Trophoblast cell (in vitro differentiated cells and primary cell): ENCODE data around the gene CSNK2B.

Source experiments
- DNase-seq, 2 donors: peaks; one replicate each; pipeline ENCODE4 v3.0.0-alpha.2; 2016
- H2AFZ ChIP-seq: 2 replicates; pipeline ENCODE4 v1.6.1; 2013; ENCODE audit warnings: low read length, moderate library complexity, mild to moderate bottlenecking; ENCODE audit not compliant: insufficient read depth, poor library complexity
- H2AK5ac ChIP-seq: 2 replicates; pipeline ENCODE4 v1.6.1; 2013; ENCODE audit warnings: mild to moderate bottlenecking, low read length
- H2BK120ac ChIP-seq: 2 replicates; pipeline ENCODE4 v1.6.1; 2013; ENCODE audit warnings: low read length, mild to moderate bottlenecking, moderate library complexity; ENCODE audit not compliant: insufficient read depth, poor library complexity
- H2BK12ac ChIP-seq: 2 replicates; pipeline ENCODE4 v1.6.1; 2013; ENCODE audit warnings: mild to moderate bottlenecking, low read length, moderate library complexity
- H2BK5ac ChIP-seq: 2 replicates; pipeline ENCODE4 v1.6.1; 2013; ENCODE audit warnings: low read length, low read depth, moderate library complexity, mild to moderate bottlenecking; ENCODE audit not compliant: poor library complexity
- H3K14ac ChIP-seq: 2 replicates; pipeline ENCODE4 v1.6.1; 2013; ENCODE audit warnings: mild to moderate bottlenecking, low read length
- H3K18ac ChIP-seq: 2 replicates; pipeline ENCODE4 v1.6.1; 2013; ENCODE audit warnings: mild to moderate bottlenecking, low read length
- H3K23ac ChIP-seq: 2 replicates; pipeline ENCODE4 v1.6.1; 2013; ENCODE audit warnings: low read length
- H3K27ac ChIP-seq: 2 replicates; pipeline ENCODE4 v1.5.1; 2013; ENCODE audit warnings: low read depth, mild to moderate bottlenecking, inconsistent platforms, low read length, moderate library complexity
- H3K27me3 ChIP-seq: 2 replicates; pipeline ENCODE4 v1.6.1; 2013; ENCODE audit warnings: inconsistent platforms, mild to moderate bottlenecking, low read length, moderate library complexity; ENCODE audit not compliant: insufficient read depth
- H3K36me3 ChIP-seq, 2 experiments: 1 replicate in 1 of 2; 2 replicates in 1 of 2; pipeline ENCODE4 v1.6.1; 2013; ENCODE audit warnings: low read length in 2 of 2, mild to moderate bottlenecking in 2 of 2, moderate library complexity in 1 of 2; ENCODE audit not compliant: insufficient read depth in 2 of 2, control insufficient read depth in 1 of 2
- H3K4ac ChIP-seq: 2 replicates; pipeline ENCODE4 v1.6.1; 2013; ENCODE audit warnings: low read depth, mild to moderate bottlenecking, low read length, moderate library complexity
- H3K4me1 ChIP-seq, 2 experiments: 1 replicate in 1 of 2; 2 replicates in 1 of 2; pipeline ENCODE4 v1.6.1; 2013; ENCODE audit warnings: low read length in 2 of 2, mild to moderate bottlenecking in 2 of 2, moderate library complexity in 1 of 2; ENCODE audit not compliant: insufficient read depth in 2 of 2, control insufficient read depth in 1 of 2
- H3K4me2 ChIP-seq: 2 replicates; pipeline ENCODE4 v1.6.1; 2013; ENCODE audit warnings: inconsistent platforms, mild to moderate bottlenecking, low read length, moderate library complexity
- H3K4me3 ChIP-seq: 2 replicates; pipeline ENCODE4 v1.5.1; 2013; ENCODE audit warnings: mild to moderate bottlenecking, low read depth, low read length, inconsistent platforms
- H3K79me1 ChIP-seq: one replicate; pipeline ENCODE4 v1.6.1; 2013; ENCODE audit warnings: low read length
- H3K79me2 ChIP-seq: 2 replicates; pipeline ENCODE4 v1.6.1; 2013; ENCODE audit warnings: low read length, mild to moderate bottlenecking; ENCODE audit not compliant: control insufficient read depth, insufficient read depth, poor library complexity
- H3K9ac ChIP-seq: 2 replicates; pipeline ENCODE4 v1.6.1; 2013; ENCODE audit warnings: mild to moderate bottlenecking, low read length
- H3K9me3 ChIP-seq: 2 replicates; pipeline ENCODE4 v1.6.1; 2013; ENCODE audit warnings: low read depth, mild to moderate bottlenecking, control low read depth, inconsistent platforms, low read length; ENCODE audit not compliant: insufficient read depth
- H4K12ac ChIP-seq: 2 replicates; pipeline ENCODE4 v1.6.1; 2013; ENCODE audit warnings: low read depth, mild to moderate bottlenecking, low read length, moderate library complexity
- H4K8ac ChIP-seq: 2 replicates; pipeline ENCODE4 v1.6.1; 2013; ENCODE audit warnings: low read depth, mild to moderate bottlenecking, low read length, moderate library complexity
- H4K91ac ChIP-seq: one replicate; pipeline ENCODE4 v1.6.1; 2013; ENCODE audit warnings: low read depth, mild to moderate bottlenecking, low read length, moderate library complexity
- WGBS: extraction: QIAGEN DNeasy Blood & Tissue Kit; methylation state at CpG from one replicate; pipeline ENCODE4 v1.1.7; 2013; ENCODE audit warnings: missing lambda C conversion rate; ENCODE audit not compliant: insufficient read length, insufficient coverage; ENCODE audit errors: extremely low coverage; 5-methylcytosine and 5-hydroxymethylcytosine counted together

CSNK2B gene

GRCh38 chr6:31621320-31621939, 44.5 kb upstream of the CSNK2B start:
- H3K36me3 ChIP-seq, result peaks cover 33 to 34% of the 10 kb centered on the region in 2 experiments
- H3K27ac ChIP-seq, result peak overlapping the region; percentile 92
- H3K14ac ChIP-seq, result peak overlapping the region; percentile 72
- no peak overlapping the region for H2BK12ac ChIP-seq
- WGBS, result no CpG with 5 or more reads among the region's 15 CpGs
- H3K4me1 ChIP-seq, result peaks cover 4 to 7% of the 10 kb centered on the region in 2 experiments
- peak overlapping the region; percentile 99 for H3K9ac ChIP-seq
- peak overlapping the region; percentile 80 for H4K8ac ChIP-seq
- peak overlapping the region; percentile 14 for H2AFZ ChIP-seq
- peak overlapping the region; percentile 39 for H2BK120ac ChIP-seq
- no peaks in the 10 kb centered on the region for H3K27me3 ChIP-seq
- peak overlapping the region; percentile 97 for H3K4me2 ChIP-seq
- H3K23ac ChIP-seq, result no peak overlapping the region
- DNase-seq, result no peak
- H2AK5ac ChIP-seq, result peak overlapping the region; percentile 26
- peak overlapping the region; percentile 92 for H3K4me3 ChIP-seq
- H2BK5ac ChIP-seq, result peak overlapping the region; percentile 71
- peak overlapping the region; percentile 26 for H3K18ac ChIP-seq
- H3K9me3 ChIP-seq, result no peaks in the 10 kb centered on the region
- H3K4ac ChIP-seq, result peak overlapping the region; percentile 75
- H4K12ac ChIP-seq, result peak overlapping the region; percentile 40
- H3K79me2 ChIP-seq, result peaks cover 17% of the 10 kb centered on the region
- peak overlapping the region; percentile 78 for H4K91ac ChIP-seq
- peaks cover 7% of the 10 kb centered on the region for H3K79me1 ChIP-seq

DNA sequence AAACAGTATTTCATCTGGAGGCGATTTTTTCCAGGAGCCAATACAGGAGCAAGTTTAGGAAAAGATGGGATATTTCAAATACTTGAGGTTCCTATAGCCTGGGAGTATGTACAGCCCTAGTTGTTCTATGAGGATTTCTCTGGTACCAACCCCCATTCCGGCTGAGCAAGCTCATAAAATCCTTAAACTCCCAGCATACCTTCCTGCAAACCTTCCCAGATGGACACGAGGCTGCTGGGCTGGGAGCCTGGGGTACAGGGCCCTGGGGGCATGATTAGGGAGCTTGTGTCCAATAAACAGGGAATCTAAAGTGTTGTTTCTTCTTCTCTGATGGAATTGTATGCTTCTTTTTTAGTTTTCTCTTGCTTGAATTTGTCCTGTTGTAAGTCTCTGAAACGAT, 43.9 kb upstream of the CSNK2B start:
- Histone ChIP-seq H3K27ac (peak overlapping the region; percentile 64), H3K18ac (no peak overlapping the region), H4K8ac (no peak overlapping the region), H3K4me1 (peaks cover 4 to 7% of the 10 kb centered on the region in 2 experiments), H3K4ac (peak overlapping the region; percentile 75), H3K36me3 (peaks cover 39% of the 10 kb centered on the region in 2 experiments), H2AK5ac (no peak overlapping the region), H3K79me2 (peaks cover 17% of the 10 kb centered on the region), H2BK120ac (no peak overlapping the region), H3K9ac (peak overlapping the region; percentile 68), H3K27me3 (no peaks in the 10 kb centered on the region), H4K91ac (peak overlapping the region; percentile 2), H4K12ac (no peak overlapping the region), H2AFZ (no peak overlapping the region), H3K14ac (peak overlapping the region; percentile 61), H3K4me2 (peak overlapping the region; percentile 97), H2BK12ac (no peak overlapping the region), H3K23ac (no peak overlapping the region), H3K4me3 (no peak overlapping the region), H3K79me1 (peaks cover 7% of the 10 kb centered on the region), H3K9me3 (no peaks in the 10 kb centered on the region), H2BK5ac (no peak overlapping the region)
- no peak for DNase-seq
- WGBS, result no CpG with 5 or more reads among the region's 4 CpGs

- Histone ChIP-seq H2BK12ac (no peak overlapping the region), H3K18ac (no peak overlapping the region), H3K4me3 (no peak overlapping the region), H3K4me2 (peak overlapping the region; percentile 97), H4K91ac (no peak overlapping the region), H3K79me2 (peaks cover 17% of the 10 kb centered on the region), H4K12ac (no peak overlapping the region), H3K27ac (no peak overlapping the region), H2AK5ac (no peak overlapping the region), H3K27me3 (no peaks in the 10 kb centered on the region), H3K4me1 (peaks cover 4 to 7% of the 10 kb centered on the region in 2 experiments), H2BK120ac (no peak overlapping the region), H2AFZ (no peak overlapping the region), H3K9ac (no peak overlapping the region), H3K79me1 (peaks cover 7% of the 10 kb centered on the region), H3K4ac (peak overlapping the region; percentile 77), H2BK5ac (no peak overlapping the region), H3K14ac (no peak overlapping the region), H3K36me3 (peaks cover 44 to 46% of the 10 kb centered on the region in 2 experiments), H4K8ac (no peak overlapping the region), H3K9me3 (no peaks in the 10 kb centered on the region), H3K23ac (no peak overlapping the region)
- WGBS, result no CpG with 5 or more reads among the region's 10 CpGs
- DNase-seq, result peak; percentile 30 to 63
These were observed 43.2 kb upstream of the CSNK2B start for GRCh38 chr6:31622684-31623091.

- H3K79me1 ChIP-seq, result peaks cover 7% of the 10 kb centered on the region
- no peak for DNase-seq
- H3K14ac ChIP-seq, result no peak overlapping the region
- peaks cover 4 to 7% of the 10 kb centered on the region in 2 experiments for H3K4me1 ChIP-seq
- H3K79me2 ChIP-seq, result peaks cover 17% of the 10 kb centered on the region
- no peak overlapping the region for H3K4me3 ChIP-seq
- no peak overlapping the region for H3K4me2 ChIP-seq
- H4K8ac ChIP-seq, result no peak overlapping the region
- H3K27ac ChIP-seq, result no peak overlapping the region
- H3K9me3 ChIP-seq, result no peaks in the 10 kb centered on the region
- no peak overlapping the region for H2AK5ac ChIP-seq
- no peak overlapping the region for H2BK120ac ChIP-seq
- no peak overlapping the region for H3K23ac ChIP-seq
- WGBS, result no CpG with 5 or more reads among the region's 10 CpGs
- H3K18ac ChIP-seq, result no peak overlapping the region
- H2AFZ ChIP-seq, result no peak overlapping the region
- no peak overlapping the region for H2BK5ac ChIP-seq
- H3K27me3 ChIP-seq, result no peaks in the 10 kb centered on the region
- no peak overlapping the region for H4K12ac ChIP-seq
- H3K4ac ChIP-seq, result no peak overlapping the region
- H3K9ac ChIP-seq, result no peak overlapping the region
- H3K36me3 ChIP-seq, result peaks cover 56 to 58% of the 10 kb centered on the region in 2 experiments
- H4K91ac ChIP-seq, result no peak overlapping the region
- no peak overlapping the region for H2BK12ac ChIP-seq
These were observed 41.8 kb upstream of the CSNK2B start for GRCh38 chr6:31624070-31624469.
